H1 (cell line): ENCODE measurements around the gene ARHGEF12. TPM values are rescaled to one million over a fixed set of nuclear protein-coding genes. Genes with fewer than 3 reads are reported as not detected.
A peak's percentile ranks its signal among the peaks of the same experiment; 100 is the strongest.

Experiments used
- CTCF ChIA-PET: fragments of 300-600 bp; sonication (Branson Sonifier 250); formaldehyde crosslinking; loops from one replicate; lab custom pipeline; 2021; ENCODE audit not compliant: partially characterized antibody; lab: Charles Lee
- POLR2A ChIA-PET: fragments of 300-600 bp; sonication (Branson Sonifier 250); formaldehyde crosslinking; loops from one replicate; lab custom pipeline; 2021; ENCODE audit warnings: inconsistent platforms; ENCODE audit not compliant: partially characterized antibody; lab: Charles Lee
- DNase-seq, 2 experiments: peaks; one replicate each; pipeline versions ENCODE4 v3.0.0 to v3.0.0-alpha.2; 2010 to 2022; ENCODE audit warnings: low spot score in 2 of 2, low read depth in 1 of 2, mixed read lengths in 1 of 2
- FAIRE-seq: peaks from 2 replicates; lab custom pipeline; 2011; peaks lifted over from hg19 to GRCh38; lab: Jason Lieb, UNC
- H2AFZ ChIP-seq: 2 replicates; pipeline ENCODE4 v1.8.1; 2012; ENCODE audit warnings: low read length, inconsistent platforms
- H2AK5ac ChIP-seq: 2 replicates; pipeline ENCODE4 v1.6.1; 2013; ENCODE audit warnings: low read depth, low read length
- H2BK120ac ChIP-seq: replicated peaks from 2 replicates; pipeline ENCODE3; 2013; ENCODE audit warnings: low read depth, low read length, inconsistent platforms
- H2BK12ac ChIP-seq: 2 replicates; pipeline ENCODE4 v1.6.1; 2013; ENCODE audit warnings: low read depth, low read length
- H2BK15ac ChIP-seq: 2 replicates; pipeline ENCODE4 v1.6.1; 2013; ENCODE audit warnings: low read length
- H2BK20ac ChIP-seq: 2 replicates; pipeline ENCODE4 v1.6.1; 2013; ENCODE audit warnings: low read length
- H2BK5ac ChIP-seq: 2 replicates; pipeline ENCODE4 v1.6.1; 2013; ENCODE audit warnings: low read depth, low read length
- H3K14ac ChIP-seq: 2 replicates; pipeline ENCODE4 v1.6.1; 2013; ENCODE audit warnings: inconsistent platforms; ENCODE audit not compliant: insufficient read length
- H3K18ac ChIP-seq: 2 replicates; pipeline ENCODE4 v1.6.1; 2013; ENCODE audit warnings: low read length; ENCODE audit errors: extremely low read depth
- H3K23ac ChIP-seq: 2 replicates; pipeline ENCODE4 v1.6.1; 2013; ENCODE audit warnings: inconsistent platforms; ENCODE audit not compliant: insufficient read length
- H3K23me2 ChIP-seq: 2 replicates; pipeline ENCODE4 v1.6.1; 2013; ENCODE audit warnings: low read depth, low read length
- H3K27ac ChIP-seq: 2 replicates; pipeline ENCODE4 v1.6.1; 2011; ENCODE audit warnings: low read depth, low read length, inconsistent platforms
- H3K27me3 ChIP-seq, 4 experiments: replicated peaks in 1 of 4; 1 replicate in 1 of 4; 2 replicates in 3 of 4; pipeline versions ENCODE4 v1.6.1 to v1.8.1; 2011 to 2013; ENCODE audit warnings: low read length in 3 of 4, mild to moderate bottlenecking in 3 of 4, inconsistent platforms in 2 of 4, mixed read lengths in 2 of 4, moderate library complexity in 1 of 4; ENCODE audit not compliant: control insufficient read depth in 3 of 4, insufficient read depth in 3 of 4; ENCODE audit errors: extremely low read depth in 1 of 4
- H3K36me3 ChIP-seq, 4 experiments: 2 replicates each; pipeline versions ENCODE4 v1.6.1 to v1.8.1; 2011 to 2013; ENCODE audit warnings: mild to moderate bottlenecking in 4 of 4, low read length in 3 of 4, moderate library complexity in 2 of 4, control low read depth in 1 of 4, inconsistent platforms in 1 of 4; ENCODE audit not compliant: insufficient read depth in 4 of 4, control insufficient read depth in 2 of 4
- H3K4ac ChIP-seq: replicated peaks from 2 replicates; pipeline ENCODE3; 2013; ENCODE audit warnings: low read length, low read depth, mixed read lengths, inconsistent platforms; ENCODE audit not compliant: insufficient read length
- H3K4me1 ChIP-seq, 4 experiments: replicated peaks in 1 of 4; 1 replicate in 1 of 4; 2 replicates in 3 of 4; pipeline versions ENCODE4 v1.6.1 to v1.8.1; 2011 to 2013; ENCODE audit warnings: low read length in 3 of 4, inconsistent platforms in 2 of 4, mixed read lengths in 1 of 4; ENCODE audit not compliant: insufficient read depth in 4 of 4, control insufficient read depth in 3 of 4
- H3K4me2 ChIP-seq, 2 experiments: 2 replicates each; pipeline versions ENCODE4 v1.6.1 to v1.8.1; 2011 to 2013; ENCODE audit warnings: low read depth in 2 of 2, low read length in 2 of 2, control low read depth in 1 of 2, inconsistent platforms in 1 of 2, mild to moderate bottlenecking in 1 of 2; ENCODE audit not compliant: insufficient read depth in 1 of 2
- H3K4me3 ChIP-seq, 4 experiments: fragments of 200-600, 300-600 bp in 1 of 4; sonication (generic), shearing (Covaris generic), sonication (Bioruptor Twin) in 1 of 4; 2 replicates each; pipeline versions ENCODE4 v1.5.1 to v1.8.1; 2011 to 2016; ENCODE audit warnings: low read length in 4 of 4, low read depth in 3 of 4, control low read depth in 2 of 4, inconsistent platforms in 2 of 4, mild to moderate bottlenecking in 2 of 4, mixed read lengths in 1 of 4, moderate library complexity in 1 of 4; ENCODE audit not compliant: insufficient read depth in 2 of 4; ENCODE audit errors: extremely low read depth in 1 of 4
- H3K56ac ChIP-seq: replicated peaks from 2 replicates; pipeline ENCODE3; 2013; ENCODE audit warnings: low read depth, mild to moderate bottlenecking, mixed read lengths, low read length, inconsistent platforms; ENCODE audit not compliant: insufficient read length
- H3K79me1 ChIP-seq: 2 replicates; pipeline ENCODE4 v1.6.1; 2013; ENCODE audit warnings: low read depth, low read length, control low read depth
- H3K79me2 ChIP-seq, 2 experiments: 2 replicates each; pipeline versions ENCODE4 v1.6.1 to v1.8.1; 2012 to 2013; ENCODE audit warnings: low read length in 2 of 2, mild to moderate bottlenecking in 2 of 2, inconsistent platforms in 1 of 2; ENCODE audit not compliant: insufficient read depth in 2 of 2, control insufficient read depth in 1 of 2
- H3K9ac ChIP-seq, 4 experiments: replicated peaks in 1 of 4; 1 replicate in 1 of 4; 2 replicates in 3 of 4; pipeline versions ENCODE4 v1.6.1 to v1.8.1; 2011 to 2013; ENCODE audit warnings: low read depth in 3 of 4, low read length in 3 of 4, control low read depth in 2 of 4, mild to moderate bottlenecking in 2 of 4, moderate library complexity in 2 of 4, inconsistent platforms in 1 of 4; ENCODE audit errors: extremely low read depth in 1 of 4
- H3K9me3 ChIP-seq, 2 experiments: 2 replicates each; pipeline versions ENCODE4 v1.6.1 to v1.8.1; 2012 to 2013; ENCODE audit warnings: mild to moderate bottlenecking in 2 of 2, moderate library complexity in 2 of 2, control low read depth in 1 of 2, inconsistent platforms in 1 of 2, low read depth in 1 of 2, low read length in 1 of 2, mixed read lengths in 1 of 2; ENCODE audit not compliant: insufficient read depth in 2 of 2
- H4K20me1 ChIP-seq, 2 experiments: replicated peaks in 1 of 2; 2 replicates each; pipeline versions ENCODE3 to v1.8.1; 2011 to 2013; ENCODE audit warnings: inconsistent platforms in 2 of 2, low read length in 2 of 2, mild to moderate bottlenecking in 1 of 2; ENCODE audit not compliant: insufficient read depth in 2 of 2, control insufficient read depth in 1 of 2
- H4K5ac ChIP-seq: 2 replicates; pipeline ENCODE4 v1.6.1; 2013; ENCODE audit warnings: low read length, low read depth, mixed read lengths, inconsistent platforms; ENCODE audit not compliant: insufficient read length
- H4K8ac ChIP-seq: 2 replicates; pipeline ENCODE4 v1.8.0; 2013; ENCODE audit warnings: mild to moderate bottlenecking, moderate library complexity, low read length, inconsistent platforms; ENCODE audit not compliant: insufficient read depth; ENCODE audit errors: extremely low read depth
- H4K91ac ChIP-seq: replicated peaks from 2 replicates; pipeline ENCODE3; 2013; ENCODE audit warnings: low read length, mixed read lengths, inconsistent platforms; ENCODE audit not compliant: insufficient read length
- BACH1 ChIP-seq: IDR thresholded peaks from 2 replicates; pipeline ENCODE4 v1.6.1; 2012; ENCODE audit warnings: low read length, improper control_type of control experiment
- BRCA1 ChIP-seq: IDR thresholded peaks from 2 replicates; pipeline ENCODE4 v1.6.1; 2012; ENCODE audit warnings: low read depth, low read length, improper control_type of control experiment
- CEBPB ChIP-seq: IDR thresholded peaks from 2 replicates; pipeline ENCODE4 v1.6.1; 2012; ENCODE audit warnings: low read depth, low read length
- FOSL1 ChIP-seq: IDR thresholded peaks from 2 replicates; pipeline ENCODE4 v1.6.1; 2011; ENCODE audit warnings: mild to moderate bottlenecking, low read depth, low read length, moderate library complexity; ENCODE audit not compliant: insufficient read depth
- HDAC2 ChIP-seq, 2 experiments: fragments of 300-600 bp in 1 of 2; sonication (generic) in 1 of 2; IDR thresholded peaks; 2 replicates each; pipeline ENCODE4 v1.6.1; 2011 to 2012; ENCODE audit warnings: low read depth in 2 of 2, low read length in 2 of 2, mild to moderate bottlenecking in 2 of 2, moderate library complexity in 2 of 2, borderline replicate concordance in 1 of 2, inconsistent platforms in 1 of 2
- HDAC6 ChIP-seq: IDR thresholded peaks from one replicate; pipeline ENCODE4 v1.7.1; 2012; ENCODE audit warnings: low read depth, mild to moderate bottlenecking, inconsistent platforms, low read length, moderate library complexity
- JUND ChIP-seq: IDR thresholded peaks from 2 replicates; pipeline ENCODE4 v1.6.1; 2011; ENCODE audit warnings: mild to moderate bottlenecking, improper control_type of control experiment, low read length
- KDM4A ChIP-seq: IDR thresholded peaks from one replicate; pipeline ENCODE4 v1.7.1; 2012; ENCODE audit warnings: low read depth, mild to moderate bottlenecking, moderate library complexity, low read length, inconsistent platforms; ENCODE audit not compliant: severe bottlenecking
- MAFK ChIP-seq: IDR thresholded peaks from 2 replicates; pipeline ENCODE4 v1.6.1; 2012; ENCODE audit warnings: low read depth, mild to moderate bottlenecking, improper control_type of control experiment, low read length
- PHF8 ChIP-seq: fragments of 200-600 bp; sonication (generic); conservative IDR thresholded peaks from 2 replicates; pipeline ENCODE4 v1.7.1; 2012; ENCODE audit warnings: low read depth, mild to moderate bottlenecking, inconsistent platforms, low read length, moderate library complexity
- RBBP5 ChIP-seq: IDR thresholded peaks from 2 replicates; pipeline ENCODE4 v1.7.1; 2012; ENCODE audit warnings: low read depth, mild to moderate bottlenecking, inconsistent platforms, low read length, moderate library complexity, borderline replicate concordance
- SIRT6 ChIP-seq: IDR thresholded peaks from one replicate; pipeline ENCODE4 v1.7.1; 2012; ENCODE audit warnings: low read length, inconsistent platforms
- SP1 ChIP-seq: IDR thresholded peaks from 2 replicates; pipeline ENCODE4 v1.6.1; 2011; ENCODE audit warnings: low read depth, low read length
- TBP ChIP-seq: IDR thresholded peaks from 2 replicates; pipeline ENCODE4 v1.6.1; 2011; ENCODE audit warnings: low read depth, low read length, improper control_type of control experiment
- ZNF274 ChIP-seq: IDR thresholded peaks from 2 replicates; pipeline ENCODE4 v1.7.0; 2012; ENCODE audit warnings: low read length, borderline replicate concordance; ENCODE audit errors: extremely low read depth
- WGBS, 2 experiments: shearing (Covaris generic) in 1 of 2; methylation state at CpG; one replicate each; pipeline versions ENCODE4 v1.1.6 to v1.1.7; 2013 to 2015; ENCODE audit warnings: low lambda C conversion rate in 2 of 2, mixed read lengths in 2 of 2, inconsistent platforms in 1 of 2, low coverage in 1 of 2, missing lambda C conversion rate in 1 of 2; ENCODE audit not compliant: insufficient replicate concordance in 2 of 2, insufficient coverage in 1 of 2, insufficient read length in 1 of 2; ENCODE audit errors: extremely low coverage in 1 of 2, missing lambda C conversion rate in 1 of 2; 5-methylcytosine and 5-hydroxymethylcytosine counted together
- polyA plus RNA-seq, 7 experiments: library from polyadenylated mRNA; depleted of rRNA in 3 of 7; stranded (reverse) in 5 of 7; unstranded in 2 of 7; fragments of >200 nt in 5 of 7; fragments of 200-250 nt in 2 of 7; gene quantifications; 1 replicate in 5 of 7; 2 replicates in 1 of 7; 4 replicates in 1 of 7; pipeline versions ENCODE4 v1.2.1 to v1.2.3, GENCODE V29; 2011 to 2013; ENCODE audit warnings: missing spikeins in 2 of 7, mixed read lengths in 2 of 7
- total RNA-seq: library from RNA; stranded (reverse); fragmentation: NEBNext Ultra II Directional; extraction: Animal tissue kit (Norgen Biotek cat#: 25700); gene quantifications from 2 replicates; pipeline ENCODE4 v1.2.1, GENCODE V29; 2021

Gene ARHGEF12
- total and polyA plus RNA-seq, 2 of the 8 experiments (the other 6 are each of a cell fraction or from before 2014, with no cell fraction given): 5.1 to 33.7 TPM

- FAIRE-seq: no peak
- POLR2A ChIA-PET: interaction anchor here (1.5 to 1.8 kb wide), 2 partner anchors 55 to 166 kb away, joined by 4 read pairs; partner anchors contain the start of gene ARHGEF12
- H3K23ac ChIP-seq: no peak overlapping the region
- TF ChIP-seq HDAC2 (IDR thresholded peaks at IDR 0.05; ENCODE audit: borderline replicate concordance in 1 of 2, low read depth in 2 of 2, low read length in 2 of 2) (no peak), CEBPB (no peak), BRCA1 (no peak), TBP (no peak), PHF8 (no peak), RBBP5 (no peak), MAFK (no peak), BACH1 (no peak), SIRT6 (no peak), KDM4A (no peak), FOSL1 (no peak), ZNF274 (no peak), HDAC6 (no peak), SP1 (no peak), JUND (no peak)
These were observed 165.2 kb downstream of the ARHGEF12 start for GRCh38 chr11:120501440-120501839.

More at GRCh38 chr11:120501440-120501839, 165.2 kb downstream of the ARHGEF12 start:
- WGBS, 2 experiments: 32% methylated on average over 2 of the region's 2 CpGs; no CpG with 5 or more reads in 1 of the 2 experiments
- H4K8ac ChIP-seq: no peak overlapping the region
- H2BK15ac ChIP-seq: no peak overlapping the region
- H3K9me3 ChIP-seq: no peaks in the 10 kb centered on the region
- no peak overlapping the region for H3K27ac ChIP-seq
- H3K4me1 ChIP-seq: peaks cover 4 to 24% (median 16%) of the 10 kb centered on the region in 4 experiments; a peak in 5 of 7 replicates
- no peak overlapping the region for H3K56ac ChIP-seq
- no peak for DNase-seq
- H3K36me3 ChIP-seq: no peaks in the 10 kb centered on the region
- no peak overlapping the region for H4K91ac ChIP-seq
- no peaks in the 10 kb centered on the region for H3K79me2 ChIP-seq
- H4K5ac ChIP-seq: peak overlapping the region; percentile 58
- H2BK12ac ChIP-seq: no peak overlapping the region
- H3K4ac ChIP-seq: no peak overlapping the region
- H4K20me1 ChIP-seq: no peaks in the 10 kb centered on the region
- CTCF ChIA-PET: interaction anchor here (0.7 to 4.4 kb wide), 11 partner anchors 10 to 460 kb away, joined by 3 to 30 read pairs (median 3); partner anchors contain the start of gene GRIK4
- H2AK5ac ChIP-seq: no peak overlapping the region
- H3K4me2 ChIP-seq: peak overlapping the region; percentile 38 to 45
- H2BK5ac ChIP-seq: peak overlapping the region; percentile 30; the same call in 1 of the 2 replicates
- no peaks in the 10 kb centered on the region; the same call in 1 of the 2 replicates for H3K79me1 ChIP-seq
- no peak overlapping the region for H2BK120ac ChIP-seq
- H3K14ac ChIP-seq: no peak overlapping the region
- no peak overlapping the region for H3K18ac ChIP-seq
- H2BK20ac ChIP-seq: peak overlapping the region; percentile 6; the same call in 1 of the 2 replicates
- no peaks in the 10 kb centered on the region for H3K27me3 ChIP-seq
- no peak overlapping the region for H2AFZ ChIP-seq
- H3K4me3 ChIP-seq: peak overlapping the region in 1 of 4 experiments; percentile 30; a peak in 2 of 8 replicates
- H3K23me2 ChIP-seq: no peaks in the 10 kb centered on the region
- H3K9ac ChIP-seq: no peak overlapping the region
